GM12878 (cell line): ENCODE results near the gene RIPK3. TPM values are rescaled to one million over a fixed set of nuclear protein-coding genes. Genes with fewer than 3 reads are reported as not detected.
A peak's percentile ranks its signal among the peaks of the same experiment; 100 is the strongest.

Experiments
- ATAC-seq: fragments of 200-7000 bp; cut with Tn5 transposase; 3 replicates; pipeline ENCODE4 v1.9.1; 2020; ENCODE audit warnings: mild to moderate bottlenecking, moderate library complexity
- BruUV-seq: library from RNA; stranded (reverse); fragments of 400-500 nt; replicated peaks from 2 replicates; lab custom pipeline; 2021; lab: Mats Ljungman, UMichigan
- CTCF ChIA-PET: fragments of 300-600 bp; sonication (Branson Sonifier 250); formaldehyde crosslinking; extraction: SDS; loops from one replicate; lab custom pipeline; 2021; ENCODE audit warnings: inconsistent platforms; lab: Yijun Ruan, JAX
- POLR2A ChIA-PET: fragments of 350-600 bp; formaldehyde crosslinking; extraction: SDS; loops from one replicate; lab custom pipeline; 2021; ENCODE audit warnings: inconsistent platforms; lab: Charles Lee
- RAD21 ChIA-PET: fragments of 300-600 bp; sonication (Branson Sonifier 250); formaldehyde crosslinking; loops from one replicate; lab custom pipeline; 2023; ENCODE audit warnings: antibody characterized with exemption; ENCODE audit not compliant: unreplicated experiment; lab: Charles Lee
- SMC1A ChIA-PET: fragments of 300-600 bp; sonication (Branson Sonifier 250); formaldehyde crosslinking; loops from one replicate; lab custom pipeline; 2023; ENCODE audit not compliant: unreplicated experiment, uncharacterized antibody; lab: Charles Lee
- DNase-seq: peaks from one replicate; pipeline ENCODE4 v3.0.0-alpha.2; 2011; ENCODE audit warnings: low read depth, low spot score
- FAIRE-seq: peaks from 3 replicates; lab custom pipeline; 2011; peaks lifted over from hg19 to GRCh38; lab: Jason Lieb, UNC
- H2AFZ ChIP-seq: 2 replicates; pipeline ENCODE4 v1.6.0; 2011; ENCODE audit warnings: low read depth, low read length, control low read depth; ENCODE audit not compliant: control insufficient read depth
- H3K27ac ChIP-seq: 2 replicates; pipeline ENCODE4 v1.5.1; 2011; ENCODE audit warnings: control low read depth; ENCODE audit not compliant: control insufficient read depth, insufficient read depth
- H3K27me3 ChIP-seq, 2 experiments: replicated peaks in 1 of 2; 2 replicates each; pipeline versions ENCODE4 v1.6.0 to v1.6.1; 2011; ENCODE audit warnings: low read length in 1 of 2; ENCODE audit not compliant: control insufficient read depth in 2 of 2, insufficient read depth in 2 of 2
- H3K36me3 ChIP-seq, 2 experiments: 2 replicates each; pipeline ENCODE4 v1.5.1; 2011; ENCODE audit warnings: low read length in 1 of 2; ENCODE audit not compliant: control insufficient read depth in 2 of 2, insufficient read depth in 2 of 2
- H3K4me1 ChIP-seq: 2 replicates; pipeline ENCODE4 v1.6.1; 2011; ENCODE audit warnings: mild to moderate bottlenecking, low read length, moderate library complexity, mixed read lengths; ENCODE audit not compliant: control insufficient read depth, insufficient read depth
- H3K4me2 ChIP-seq: 2 replicates; pipeline ENCODE4 v1.6.0; 2011; ENCODE audit warnings: control low read depth; ENCODE audit not compliant: control insufficient read depth, insufficient read depth
- H3K4me3 ChIP-seq: fragments of 200-600 bp; sonication (generic); 2 replicates; pipeline ENCODE4 v1.5.1; 2016
- H3K79me2 ChIP-seq: 2 replicates; pipeline ENCODE4 v1.6.0; 2011; ENCODE audit warnings: low read length; ENCODE audit not compliant: control insufficient read depth, insufficient read depth
- H3K9ac ChIP-seq: 2 replicates; pipeline ENCODE4 v1.8.0; 2011; ENCODE audit warnings: low read length, control low read depth, mixed read lengths; ENCODE audit not compliant: control insufficient read depth, insufficient read depth
- H3K9me3 ChIP-seq: replicated peaks from 3 replicates; pipeline ENCODE4 v1.5.1; 2011; ENCODE audit warnings: mild to moderate bottlenecking, low read length; ENCODE audit not compliant: control insufficient read depth, insufficient read depth
- H4K20me1 ChIP-seq: 2 replicates; pipeline ENCODE4 v1.6.0; 2011; ENCODE audit not compliant: control insufficient read depth, insufficient read depth
- CBFB ChIP-seq: IDR thresholded peaks from 2 replicates; pipeline ENCODE4 v1.6.1; 2016; ENCODE audit warnings: antibody characterized with exemption, low read depth
- CHD2 ChIP-seq: IDR thresholded peaks from 2 replicates; pipeline ENCODE4 v1.6.1; 2011; ENCODE audit warnings: low read depth, low read length, improper control_type of control experiment, borderline replicate concordance
- CREM ChIP-seq: IDR thresholded peaks from 2 replicates; pipeline ENCODE4 v1.6.1; 2014; ENCODE audit warnings: antibody characterized with exemption, low read depth
- IKZF1 ChIP-seq: fragments of 450-650 bp; conservative IDR thresholded peaks from 2 replicates; pipeline ENCODE4 v1.6.1; 2017; ENCODE audit warnings: antibody characterized with exemption, mild to moderate bottlenecking
- LARP7 ChIP-seq: fragments of 450-650 bp; IDR thresholded peaks from 2 replicates; pipeline ENCODE4 v1.6.1; 2017; ENCODE audit warnings: mild to moderate bottlenecking
- MEF2B ChIP-seq: fragments of 450-650 bp; IDR thresholded peaks from 2 replicates; pipeline ENCODE4 v1.6.1; 2018; ENCODE audit warnings: mild to moderate bottlenecking, moderate library complexity; ENCODE audit not compliant: partially characterized antibody, poor library complexity, severe bottlenecking
- NFYB ChIP-seq: IDR thresholded peaks from 2 replicates; pipeline ENCODE4 v1.6.1; 2011; ENCODE audit warnings: low read depth, mild to moderate bottlenecking, low read length, improper control_type of control experiment, moderate library complexity; ENCODE audit not compliant: insufficient read depth
- RB1 ChIP-seq: fragments of 450-650 bp; formaldehyde crosslinking; IDR thresholded peaks from 2 replicates; pipeline ENCODE4 v1.6.1; 2017; ENCODE audit warnings: mild to moderate bottlenecking, borderline replicate concordance
- SP1 ChIP-seq: IDR thresholded peaks from one replicate; pipeline ENCODE4 v1.6.1; 2011; ENCODE audit warnings: low read depth, low read length
- ZNF384 ChIP-seq: IDR thresholded peaks from 2 replicates; pipeline ENCODE4 v1.6.1; 2012; ENCODE audit warnings: low read depth, mild to moderate bottlenecking, low read length, improper control_type of control experiment, borderline replicate concordance
- WGBS: methylation state at CpG from one replicate; pipeline ENCODE4 v1.1.6; 2016; ENCODE audit warnings: low lambda C conversion rate; ENCODE audit not compliant: insufficient replicate concordance, insufficient coverage; ENCODE audit errors: missing lambda C conversion rate; 5-methylcytosine and 5-hydroxymethylcytosine counted together
- in situ Hi-C: fragments of 300-500 bp; cut with MboI; formaldehyde crosslinking; loops from 9 replicates; pipeline ENCODE4 v1.14.3; 2018; ENCODE audit warnings: mixed read lengths
- intact Hi-C: fragments of 100-400 bp; cut with micrococcal nuclease; formaldehyde crosslinking; loops from one replicate; pipeline ENCODE4 v1.14.2; 2022; ENCODE audit not compliant: unreplicated experiment
- polyA plus RNA-seq, 11 experiments: library from polyadenylated mRNA; depleted of rRNA in 4 of 11; unstranded in 6 of 11; stranded (reverse) in 5 of 11; fragments of >200 nt; fragmentation: Nextera tagmentation in 4 of 11; fragmentation: Illumina TruSeq in 1 of 11; extraction: Ambion mirVana in 4 of 11; extraction: Trizol in 1 of 11; gene quantifications; 1 replicate in 1 of 11; 2 replicates in 10 of 11; pipeline versions ENCODE4 v1.2.1 to v1.2.3, GENCODE V29; 2011 to 2016; ENCODE audit warnings: inconsistent platforms in 2 of 11, missing spikeins in 2 of 11, low read depth in 1 of 11
- total RNA-seq, 4 experiments: library from RNA; depleted of rRNA in 3 of 4; stranded (reverse); fragments of >200 nt in 3 of 4; fragmentation: Illumina TruSeq in 1 of 4; extraction: Trizol in 1 of 4; gene quantifications; 2 replicates each; pipeline versions ENCODE4 v1.2.1 to v1.2.3, GENCODE V29; 2013 to 2021
- TF ChIP-seq, protein P1 (sequence below): fragments of 450-650 bp; IDR thresholded peaks from 2 replicates; pipeline ENCODE4 v1.6.1; 2016; ENCODE audit warnings: mild to moderate bottlenecking
- TF ChIP-seq, protein P2 (sequence below): IDR thresholded peaks from 2 replicates; pipeline ENCODE4 v1.6.1; 2012; ENCODE audit warnings: mild to moderate bottlenecking, low read depth, low read length
- TF ChIP-seq, protein P3 (sequence below): IDR thresholded peaks from 2 replicates; pipeline ENCODE4 v1.6.1; 2011; ENCODE audit warnings: mild to moderate bottlenecking, low read depth, low read length, moderate library complexity; ENCODE audit not compliant: insufficient replicate concordance

The RIPK3 gene
- total and polyA plus RNA-seq, 10 of the 15 experiments (the other 5 are each of a cell fraction or from before 2014, with no cell fraction given) = 2.0 to 13.6 (median 8.1) TPM

DNA sequence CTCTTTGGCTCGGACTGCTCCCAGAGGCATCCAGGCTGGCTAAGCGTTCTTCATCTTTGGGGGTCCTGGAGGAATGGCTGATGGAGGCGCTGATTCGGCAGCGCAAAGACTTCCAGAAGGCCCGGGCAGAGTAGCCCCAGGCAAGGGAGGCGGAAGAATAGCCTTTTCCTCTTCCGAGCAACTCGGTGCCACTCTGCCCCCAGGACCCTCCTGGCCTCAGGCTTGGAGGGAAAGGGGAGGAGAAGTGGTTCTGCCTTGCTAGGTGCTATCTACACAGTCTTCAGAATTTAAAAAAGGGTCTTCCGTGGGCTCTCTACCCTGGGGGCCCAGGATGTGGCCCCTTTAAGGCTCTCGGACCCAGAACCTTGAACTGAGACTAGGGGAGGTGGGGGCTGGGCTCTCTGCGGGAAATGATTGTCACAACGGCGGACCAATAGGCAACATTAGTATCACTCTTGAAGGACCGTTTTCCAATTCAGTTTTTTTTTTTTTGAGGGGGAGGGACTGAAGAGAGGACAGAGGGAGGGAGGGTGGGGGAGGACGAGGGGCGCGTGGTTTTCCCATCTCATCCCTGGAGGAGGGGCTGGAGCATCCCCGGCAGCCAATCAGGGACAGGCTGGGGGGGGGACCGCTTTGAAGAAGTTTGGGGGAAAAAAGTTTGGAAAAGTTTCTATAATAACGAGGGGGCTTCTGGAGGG lies 27.9 kb upstream of the RIPK3 start, which contains the start of gene NFATC4:
Gene NFATC4, plus strand, starts transcription at position 671 of the 698 bp plus-strand sequence. CDS start 157 bp downstream, outside the sequence.
- TF ChIP-seq ZNF384 = peak; percentile 90
- TF ChIP-seq SP1 = peak; percentile 27
- TF ChIP-seq NFYB = peak; percentile 87
- TF ChIP-seq CREM = 0 out of 2 replicates have a peak, but pooled peaks have one; percentile 9
- TF ChIP-seq, protein P1, sequence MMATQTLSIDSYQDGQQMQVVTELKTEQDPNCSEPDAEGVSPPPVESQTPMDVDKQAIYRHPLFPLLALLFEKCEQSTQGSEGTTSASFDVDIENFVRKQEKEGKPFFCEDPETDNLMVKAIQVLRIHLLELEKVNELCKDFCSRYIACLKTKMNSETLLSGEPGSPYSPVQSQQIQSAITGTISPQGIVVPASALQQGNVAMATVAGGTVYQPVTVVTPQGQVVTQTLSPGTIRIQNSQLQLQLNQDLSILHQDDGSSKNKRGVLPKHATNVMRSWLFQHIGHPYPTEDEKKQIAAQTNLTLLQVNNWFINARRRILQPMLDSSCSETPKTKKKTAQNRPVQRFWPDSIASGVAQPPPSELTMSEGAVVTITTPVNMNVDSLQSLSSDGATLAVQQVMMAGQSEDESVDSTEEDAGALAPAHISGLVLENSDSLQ = peak; percentile 96
- TF ChIP-seq, protein P2, sequence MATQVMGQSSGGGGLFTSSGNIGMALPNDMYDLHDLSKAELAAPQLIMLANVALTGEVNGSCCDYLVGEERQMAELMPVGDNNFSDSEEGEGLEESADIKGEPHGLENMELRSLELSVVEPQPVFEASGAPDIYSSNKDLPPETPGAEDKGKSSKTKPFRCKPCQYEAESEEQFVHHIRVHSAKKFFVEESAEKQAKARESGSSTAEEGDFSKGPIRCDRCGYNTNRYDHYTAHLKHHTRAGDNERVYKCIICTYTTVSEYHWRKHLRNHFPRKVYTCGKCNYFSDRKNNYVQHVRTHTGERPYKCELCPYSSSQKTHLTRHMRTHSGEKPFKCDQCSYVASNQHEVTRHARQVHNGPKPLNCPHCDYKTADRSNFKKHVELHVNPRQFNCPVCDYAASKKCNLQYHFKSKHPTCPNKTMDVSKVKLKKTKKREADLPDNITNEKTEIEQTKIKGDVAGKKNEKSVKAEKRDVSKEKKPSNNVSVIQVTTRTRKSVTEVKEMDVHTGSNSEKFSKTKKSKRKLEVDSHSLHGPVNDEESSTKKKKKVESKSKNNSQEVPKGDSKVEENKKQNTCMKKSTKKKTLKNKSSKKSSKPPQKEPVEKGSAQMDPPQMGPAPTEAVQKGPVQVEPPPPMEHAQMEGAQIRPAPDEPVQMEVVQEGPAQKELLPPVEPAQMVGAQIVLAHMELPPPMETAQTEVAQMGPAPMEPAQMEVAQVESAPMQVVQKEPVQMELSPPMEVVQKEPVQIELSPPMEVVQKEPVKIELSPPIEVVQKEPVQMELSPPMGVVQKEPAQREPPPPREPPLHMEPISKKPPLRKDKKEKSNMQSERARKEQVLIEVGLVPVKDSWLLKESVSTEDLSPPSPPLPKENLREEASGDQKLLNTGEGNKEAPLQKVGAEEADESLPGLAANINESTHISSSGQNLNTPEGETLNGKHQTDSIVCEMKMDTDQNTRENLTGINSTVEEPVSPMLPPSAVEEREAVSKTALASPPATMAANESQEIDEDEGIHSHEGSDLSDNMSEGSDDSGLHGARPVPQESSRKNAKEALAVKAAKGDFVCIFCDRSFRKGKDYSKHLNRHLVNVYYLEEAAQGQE = no peak
- peak; percentile 1; the same call in 1 of the 2 replicates for TF ChIP-seq IKZF1
- TF ChIP-seq, protein P3, sequence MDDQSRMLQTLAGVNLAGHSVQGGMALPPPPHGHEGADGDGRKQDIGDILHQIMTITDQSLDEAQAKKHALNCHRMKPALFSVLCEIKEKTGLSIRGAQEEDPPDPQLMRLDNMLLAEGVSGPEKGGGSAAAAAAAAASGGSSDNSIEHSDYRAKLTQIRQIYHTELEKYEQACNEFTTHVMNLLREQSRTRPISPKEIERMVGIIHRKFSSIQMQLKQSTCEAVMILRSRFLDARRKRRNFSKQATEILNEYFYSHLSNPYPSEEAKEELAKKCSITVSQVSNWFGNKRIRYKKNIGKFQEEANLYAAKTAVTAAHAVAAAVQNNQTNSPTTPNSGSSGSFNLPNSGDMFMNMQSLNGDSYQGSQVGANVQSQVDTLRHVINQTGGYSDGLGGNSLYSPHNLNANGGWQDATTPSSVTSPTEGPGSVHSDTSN = peak; percentile 91
- no peak for TF ChIP-seq MEF2B
- 0 out of 2 replicates have a peak, but pooled peaks have one; percentile 21 for TF ChIP-seq RB1
- TF ChIP-seq LARP7 = peak; percentile 56
- TF ChIP-seq CHD2 = peak; percentile 88
- TF ChIP-seq CBFB = no peak
- H2AFZ ChIP-seq = peak within 1 kb of the TSS; percentile 80
- H3K9me3 ChIP-seq = no peaks in the 10 kb centered on the region
- 35% methylated on average over 17 of the region's 21 CpGs for WGBS
- H3K4me2 ChIP-seq = peak within 1 kb of the TSS; percentile 83
- H3K4me3 ChIP-seq = peak within 1 kb of the TSS; percentile 53
- CTCF ChIA-PET = interaction anchor here (1.1 to 4.4 kb wide), 3 partner anchors 35 to 63 kb away, joined by 3 to 22 read pairs (median 10); no protein-coding TSS in a partner anchor
- intact Hi-C loops (loop anchor here (5.0 kb wide), 2 partner anchors 35 to 45 kb away; no protein-coding TSS in a partner anchor), in situ Hi-C loops (loop anchor here (5.0 kb wide), 1 partner anchor 65 kb away; no protein-coding TSS in a partner anchor)
- peaks cover 1 to 6% of the 10 kb centered on the region in 2 experiments for H3K27me3 ChIP-seq
- H3K9ac ChIP-seq = peak within 1 kb of the TSS; percentile 60; the same call in 1 of the 2 replicates
- no peak for FAIRE-seq
- DNase-seq = no peak
- H4K20me1 ChIP-seq = no peaks in the 10 kb centered on the region
- no peaks in the 10 kb centered on the region for H3K79me2 ChIP-seq
- no peaks in the 10 kb centered on the region for H3K36me3 ChIP-seq
- RAD21 ChIA-PET = interaction anchor here (1.0 to 2.1 kb wide), 2 partner anchors 34 to 64 kb away, joined by 6 to 7 read pairs; no protein-coding TSS in a partner anchor
- POLR2A ChIA-PET = interaction anchor here (0.7 to 1.4 kb wide), 3 partner anchors 14 to 120 kb away, joined by 3 to 13 read pairs (median 6); partner anchors contain the start of genes CBLN3 and KHNYN
- H3K4me1 ChIP-seq = peaks cover 16% of the 10 kb centered on the region
- SMC1A ChIA-PET = interaction anchor here (0.7 to 1.4 kb wide), 3 partner anchors 57 to 64 kb away, joined by 3 to 4 read pairs (median 3); partner anchors contain the start of gene KHNYN
- H3K27ac ChIP-seq = peak within 1 kb of the TSS; percentile 48; the same call in 1 of the 2 replicates
- no TSS peak for BruUV-seq
- ATAC-seq = peak; percentile 42
